DND-41 (cell line): ENCODE data around the gene FKRP.

ENCODE experiments used
- CTCF ChIP-seq: IDR thresholded peaks from 2 replicates; pipeline ENCODE4 v1.5.1; 2012; ENCODE audit warnings: borderline replicate concordance, low read length, moderate library complexity, mild to moderate bottlenecking; ENCODE audit not compliant: poor library complexity, severe bottlenecking; ENCODE audit errors: extremely low read depth
- EZH2 ChIP-seq: IDR thresholded peaks from 3 replicates; pipeline ENCODE4 v1.6.1; 2012; ENCODE audit warnings: borderline replicate concordance, low read depth, mild to moderate bottlenecking, moderate library complexity, low read length, inconsistent platforms; ENCODE audit not compliant: severe bottlenecking

GRCh38 chr19:46739290-46739771 lies 6.5 kb upstream of the FKRP start:
- no peak for TF ChIP-seq CTCF
- no peak for TF ChIP-seq EZH2
